Ishikawa (cell line): Measurements from ENCODE around the gene HS2ST1.

Experiments used
- CEBPB ChIP-seq: IDR thresholded peaks from 2 replicates; pipeline ENCODE4 v1.6.1; 2012
- CREB1 ChIP-seq: IDR thresholded peaks from 2 replicates; pipeline ENCODE4 v1.6.1; 2012; ENCODE audit warnings: low read depth
- EGR1 ChIP-seq: IDR thresholded peaks from 2 replicates; pipeline ENCODE4 v1.6.1; 2012
- EP300 ChIP-seq: IDR thresholded peaks from 2 replicates; pipeline ENCODE4 v1.6.1; 2012; ENCODE audit warnings: borderline replicate concordance
- FOXM1 ChIP-seq: IDR thresholded peaks from 2 replicates; pipeline ENCODE4 v1.6.1; 2012; ENCODE audit warnings: low read depth, borderline replicate concordance
- NFIC ChIP-seq: IDR thresholded peaks from 2 replicates; pipeline ENCODE4 v1.6.1; 2012
- RAD21 ChIP-seq: IDR thresholded peaks from 2 replicates; pipeline ENCODE4 v1.6.1; 2012; ENCODE audit warnings: low read depth
- TAF1 ChIP-seq: IDR thresholded peaks from 2 replicates; pipeline ENCODE4 v1.6.1; 2012; ENCODE audit warnings: low read depth, mild to moderate bottlenecking
- TCF12 ChIP-seq: IDR thresholded peaks from 2 replicates; pipeline ENCODE4 v1.6.1; 2012; ENCODE audit warnings: low read depth
- TEAD4 ChIP-seq: IDR thresholded peaks from 2 replicates; pipeline ENCODE4 v1.6.1; 2012
- YY1 ChIP-seq: IDR thresholded peaks from 2 replicates; pipeline ENCODE4 v1.6.1; 2012; ENCODE audit warnings: low read depth
- ZBTB7A ChIP-seq: IDR thresholded peaks from 2 replicates; pipeline ENCODE4 v1.6.1; 2012; ENCODE audit warnings: low read depth
- TF ChIP-seq, protein P1 (sequence below): IDR thresholded peaks from 2 replicates; pipeline ENCODE4 v1.6.1; 2012
- TF ChIP-seq, protein P2 (sequence below): IDR thresholded peaks from 2 replicates; pipeline ENCODE4 v1.6.1; 2012; ENCODE audit warnings: low read depth, mild to moderate bottlenecking
- TF ChIP-seq, protein P3 (sequence below): IDR thresholded peaks from 2 replicates; pipeline ENCODE4 v1.6.1; 2012

Gene HS2ST1

DNA sequence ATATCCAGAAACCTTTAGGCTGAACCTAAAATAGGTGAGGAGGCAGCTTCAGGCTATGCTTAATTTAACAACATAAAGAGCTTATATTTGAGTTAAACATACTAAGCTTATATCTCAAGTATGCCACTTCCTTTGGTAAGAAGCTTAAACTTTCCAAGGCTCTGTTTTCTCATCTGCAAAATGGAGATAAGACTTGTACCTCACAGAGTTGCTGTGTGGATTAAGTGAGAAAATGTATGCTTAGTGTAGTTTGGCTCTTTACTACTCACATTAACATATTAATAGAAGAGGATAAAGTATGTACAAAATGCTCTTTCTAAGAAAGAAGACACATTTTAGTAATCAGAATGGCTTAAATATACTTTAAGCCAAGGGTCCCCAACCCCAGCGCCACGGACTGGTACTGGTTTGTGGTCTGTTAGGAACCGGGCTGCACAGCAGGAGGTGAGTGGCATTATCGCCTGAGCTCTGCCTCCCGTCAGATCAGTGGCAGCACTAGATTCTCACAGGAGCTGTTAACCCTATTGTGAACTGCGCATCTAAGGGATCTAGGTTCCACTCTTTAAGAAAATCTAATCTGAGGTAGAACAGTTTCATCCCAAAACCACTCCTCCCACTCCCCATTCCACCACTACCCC lies 77.2 kb downstream of the HS2ST1 start:
- TF ChIP-seq CEBPB (no peak), ZBTB7A (no peak), FOXM1 (no peak), TEAD4 (no peak)

DNA sequence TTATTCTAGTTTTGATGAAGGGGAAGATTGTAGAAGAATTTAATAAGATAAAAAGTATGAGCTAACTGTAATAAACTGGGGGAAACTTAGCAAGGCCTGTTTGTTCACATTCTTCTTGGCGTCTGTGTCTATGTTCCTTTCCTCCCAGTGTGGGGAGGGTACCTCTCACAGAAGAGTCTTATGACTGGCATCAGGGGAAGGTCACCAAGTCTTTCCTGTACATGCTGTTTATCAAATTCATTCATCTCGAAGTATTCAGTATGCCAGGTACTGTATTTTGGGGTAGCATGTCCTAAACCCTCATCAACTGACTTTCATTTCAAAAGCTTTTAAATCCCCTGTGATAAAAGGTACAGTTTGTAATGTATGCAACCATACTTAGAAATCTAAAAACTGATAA lies 78.4 kb downstream of the HS2ST1 start:
- TF ChIP-seq CREB1 = no peak
- TF ChIP-seq, protein P1, sequence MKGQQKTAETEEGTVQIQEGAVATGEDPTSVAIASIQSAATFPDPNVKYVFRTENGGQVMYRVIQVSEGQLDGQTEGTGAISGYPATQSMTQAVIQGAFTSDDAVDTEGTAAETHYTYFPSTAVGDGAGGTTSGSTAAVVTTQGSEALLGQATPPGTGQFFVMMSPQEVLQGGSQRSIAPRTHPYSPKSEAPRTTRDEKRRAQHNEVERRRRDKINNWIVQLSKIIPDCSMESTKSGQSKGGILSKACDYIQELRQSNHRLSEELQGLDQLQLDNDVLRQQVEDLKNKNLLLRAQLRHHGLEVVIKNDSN = no peak
- TF ChIP-seq CEBPB = no peak
- no peak for TF ChIP-seq FOXM1
- no peak for TF ChIP-seq EP300
- TF ChIP-seq ZBTB7A = no peak
- no peak for TF ChIP-seq NFIC
- no peak for TF ChIP-seq RAD21

DNA sequence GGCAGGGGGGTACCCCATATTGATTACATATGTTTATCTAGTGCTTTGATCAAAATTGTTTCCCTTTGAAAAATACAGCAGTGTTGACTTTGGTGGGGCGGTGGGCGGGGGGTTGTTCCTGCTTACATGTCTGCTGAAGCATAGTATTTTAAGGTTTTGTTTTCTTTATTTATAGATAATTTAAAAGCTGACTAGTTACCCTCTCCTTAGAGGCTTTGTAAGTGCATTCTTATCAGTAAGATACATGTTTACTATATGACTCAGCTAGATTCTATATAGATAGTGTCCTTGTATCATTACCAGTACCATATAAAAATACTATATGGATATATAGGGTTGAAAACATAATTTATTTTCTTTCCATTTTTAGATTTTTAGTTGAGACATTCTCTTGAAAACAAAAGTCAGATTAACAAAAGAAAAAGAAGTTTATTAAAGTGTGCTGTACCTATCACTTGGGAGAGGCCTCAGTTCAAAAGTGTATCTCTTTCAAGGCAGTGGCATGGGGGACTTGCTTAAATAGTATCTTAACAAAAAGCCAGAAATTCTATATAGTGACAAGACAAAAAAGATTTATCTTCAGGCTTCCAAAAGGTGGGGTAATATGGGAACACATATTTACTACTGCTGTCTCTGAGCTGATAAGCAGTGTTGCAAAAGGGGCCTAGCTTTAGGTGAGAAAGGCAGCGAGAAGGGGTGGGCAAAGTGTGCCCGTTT lies 79.0 kb downstream of the HS2ST1 start:
- TF ChIP-seq, protein P2, sequence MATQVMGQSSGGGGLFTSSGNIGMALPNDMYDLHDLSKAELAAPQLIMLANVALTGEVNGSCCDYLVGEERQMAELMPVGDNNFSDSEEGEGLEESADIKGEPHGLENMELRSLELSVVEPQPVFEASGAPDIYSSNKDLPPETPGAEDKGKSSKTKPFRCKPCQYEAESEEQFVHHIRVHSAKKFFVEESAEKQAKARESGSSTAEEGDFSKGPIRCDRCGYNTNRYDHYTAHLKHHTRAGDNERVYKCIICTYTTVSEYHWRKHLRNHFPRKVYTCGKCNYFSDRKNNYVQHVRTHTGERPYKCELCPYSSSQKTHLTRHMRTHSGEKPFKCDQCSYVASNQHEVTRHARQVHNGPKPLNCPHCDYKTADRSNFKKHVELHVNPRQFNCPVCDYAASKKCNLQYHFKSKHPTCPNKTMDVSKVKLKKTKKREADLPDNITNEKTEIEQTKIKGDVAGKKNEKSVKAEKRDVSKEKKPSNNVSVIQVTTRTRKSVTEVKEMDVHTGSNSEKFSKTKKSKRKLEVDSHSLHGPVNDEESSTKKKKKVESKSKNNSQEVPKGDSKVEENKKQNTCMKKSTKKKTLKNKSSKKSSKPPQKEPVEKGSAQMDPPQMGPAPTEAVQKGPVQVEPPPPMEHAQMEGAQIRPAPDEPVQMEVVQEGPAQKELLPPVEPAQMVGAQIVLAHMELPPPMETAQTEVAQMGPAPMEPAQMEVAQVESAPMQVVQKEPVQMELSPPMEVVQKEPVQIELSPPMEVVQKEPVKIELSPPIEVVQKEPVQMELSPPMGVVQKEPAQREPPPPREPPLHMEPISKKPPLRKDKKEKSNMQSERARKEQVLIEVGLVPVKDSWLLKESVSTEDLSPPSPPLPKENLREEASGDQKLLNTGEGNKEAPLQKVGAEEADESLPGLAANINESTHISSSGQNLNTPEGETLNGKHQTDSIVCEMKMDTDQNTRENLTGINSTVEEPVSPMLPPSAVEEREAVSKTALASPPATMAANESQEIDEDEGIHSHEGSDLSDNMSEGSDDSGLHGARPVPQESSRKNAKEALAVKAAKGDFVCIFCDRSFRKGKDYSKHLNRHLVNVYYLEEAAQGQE = no peak
- TF ChIP-seq CREB1 (no peak), NFIC (no peak), ZBTB7A (no peak), EGR1 (no peak)

DNA sequence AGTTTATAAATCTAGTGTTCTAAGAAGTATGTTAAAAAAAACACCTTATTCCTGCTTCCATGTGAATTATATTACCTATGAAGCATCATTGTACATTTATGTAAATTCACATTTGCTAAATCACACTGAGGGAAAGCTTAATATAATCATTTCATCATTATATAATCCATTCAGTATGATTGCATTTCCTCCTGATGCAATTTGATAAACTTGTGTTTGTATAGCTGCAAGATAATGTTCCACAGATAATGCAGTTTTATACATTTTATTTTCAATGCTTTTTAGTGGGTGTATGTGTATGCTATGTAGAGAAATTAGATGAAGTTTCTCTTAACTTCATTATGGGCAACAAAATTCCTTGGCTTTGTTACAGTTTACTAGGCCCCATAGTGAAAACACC lies 79.6 kb downstream of the HS2ST1 start:
- TF ChIP-seq ZBTB7A (no peak), RAD21 (no peak), EP300 (no peak), NFIC (no peak), CREB1 (no peak), FOXM1 (no peak)
- TF ChIP-seq, protein P1 = no peak

DNA sequence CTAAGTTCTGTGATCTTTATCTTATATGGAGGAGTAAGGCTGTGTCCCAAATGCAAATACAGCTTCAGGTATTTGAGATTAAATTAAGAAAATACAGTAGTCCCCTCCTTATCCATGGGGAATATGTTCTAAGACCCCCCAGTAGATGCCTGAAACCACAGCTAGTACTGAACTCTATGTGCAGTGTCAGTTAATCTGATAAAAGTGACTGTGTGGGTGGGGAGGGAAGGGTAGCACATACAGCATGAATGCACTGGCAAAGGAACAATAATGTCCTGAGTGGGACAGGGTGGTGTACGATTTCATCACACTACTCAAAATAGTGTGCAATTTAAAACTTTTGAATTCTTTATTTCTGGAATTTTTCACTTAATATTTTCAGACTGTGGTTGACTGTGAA lies 83.1 kb downstream of the HS2ST1 start:
- no peak for TF ChIP-seq TAF1
- no peak for TF ChIP-seq EGR1
- TF ChIP-seq, protein P2 = no peak
- TF ChIP-seq, protein P1 = no peak
- no peak for TF ChIP-seq EP300
- no peak for TF ChIP-seq CEBPB
- TF ChIP-seq RAD21 = no peak
- TF ChIP-seq, protein P3, sequence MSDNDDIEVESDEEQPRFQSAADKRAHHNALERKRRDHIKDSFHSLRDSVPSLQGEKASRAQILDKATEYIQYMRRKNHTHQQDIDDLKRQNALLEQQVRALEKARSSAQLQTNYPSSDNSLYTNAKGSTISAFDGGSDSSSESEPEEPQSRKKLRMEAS = no peak
- no peak for TF ChIP-seq ZBTB7A
- no peak for TF ChIP-seq TCF12
- TF ChIP-seq FOXM1 = no peak
- TF ChIP-seq TEAD4 = no peak
- TF ChIP-seq NFIC = no peak
- TF ChIP-seq YY1 = no peak
- TF ChIP-seq CREB1 = no peak

DNA sequence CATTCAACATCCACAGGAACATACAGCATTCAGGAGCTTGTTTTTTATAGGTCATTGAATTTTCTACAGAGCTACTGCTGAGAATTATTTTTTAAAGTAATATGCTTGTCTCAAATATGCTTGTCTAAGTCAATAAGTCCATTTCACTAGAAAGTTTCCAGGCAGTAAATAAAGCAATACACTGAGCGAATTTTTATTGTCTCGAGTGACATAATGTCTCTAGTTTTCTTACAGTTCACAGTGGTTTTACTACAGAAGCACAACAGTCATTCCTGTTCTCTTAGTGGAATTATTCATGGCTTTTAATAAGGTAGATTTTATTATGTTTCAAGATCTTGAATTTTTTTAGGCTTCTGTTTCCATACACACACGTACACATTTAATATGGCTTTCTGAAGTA lies 83.8 kb downstream of the HS2ST1 start:
- no peak for TF ChIP-seq TCF12
- TF ChIP-seq NFIC = no peak
- no peak for TF ChIP-seq YY1
- no peak for TF ChIP-seq TEAD4
- TF ChIP-seq ZBTB7A = no peak
- TF ChIP-seq CREB1 = no peak
- TF ChIP-seq FOXM1 = no peak
- TF ChIP-seq EP300 = no peak
- no peak for TF ChIP-seq RAD21
- TF ChIP-seq CEBPB = no peak
- TF ChIP-seq EGR1 = no peak
- TF ChIP-seq, protein P3 = no peak
- TF ChIP-seq, protein P2 = no peak
